Pons (tissue), 1 donor: ENCODE results near the gene NOP53.
"Not testable (repeated sequence)": the region's sequence is repeated elsewhere in the genome, so short reads cannot be mapped to it uniquely, and the experiment has no call there.

Experiments used
- DNase-seq: peaks from one replicate; pipeline ENCODE4 v3.0.0-alpha.2; 2016; ENCODE audit warnings: low spot score

NOP53 gene

GRCh38 chr19:47777245-47778048 is 32.1 kb downstream of the NOP53 start:
- not testable (repeated sequence) for DNase-seq

GRCh38 chr19:47778049-47778953 is 33.0 kb downstream of the NOP53 start, which contains the start of gene SELENOW:
SELENOW (plus strand) TSS chr19:47778703; CDS start chr19:47778786, 83 bp downstream.
- peak; percentile 66 for DNase-seq

- DNase-seq: peak; percentile 68
Observed at GRCh38 chr19:47778954-47779351, 33.6 kb downstream of the NOP53 start.

- DNase-seq: no peak
Observed at GRCh38 chr19:47779524-47780214, 34.3 kb downstream of the NOP53 start.

GRCh38 chr19:47780215-47780551 is 34.8 kb downstream of the NOP53 start:
- no peak for DNase-seq

- peak; percentile 81 for DNase-seq
Observed at GRCh38 chr19:47781590-47782262, 36.4 kb downstream of the NOP53 start.

- DNase-seq: no peak
Observed at GRCh38 chr19:47786566-47786965, 41.2 kb downstream of the NOP53 start.

GRCh38 chr19:47787307-47787706 is 42.0 kb downstream of the NOP53 start:
- DNase-seq: not testable (repeated sequence)

GRCh38 chr19:47789811-47790210 is 44.5 kb downstream of the NOP53 start:
- not testable (repeated sequence) for DNase-seq

GRCh38 chr19:47790398-47790814 is 45.1 kb downstream of the NOP53 start:
- DNase-seq: peak; percentile 65

- no peak for DNase-seq
Observed at GRCh38 chr19:47792616-47793015, 47.3 kb downstream of the NOP53 start.

GRCh38 chr19:47794526-47794925 is 49.2 kb downstream of the NOP53 start:
- DNase-seq: no peak

GRCh38 chr19:47796785-47797184 is 51.4 kb downstream of the NOP53 start:
- DNase-seq: no peak

GRCh38 chr19:47797996-47798903 is 52.9 kb downstream of the NOP53 start:
- no peak for DNase-seq

GRCh38 chr19:47798904-47799266 is 53.5 kb downstream of the NOP53 start:
- no peak for DNase-seq

GRCh38 chr19:47801270-47801669 is 55.9 kb downstream of the NOP53 start:
- no peak for DNase-seq

GRCh38 chr19:47802521-47803043 is 57.2 kb downstream of the NOP53 start:
- DNase-seq: no peak

- DNase-seq: not testable (repeated sequence)
Observed at GRCh38 chr19:47803148-47803547, 57.8 kb downstream of the NOP53 start.

GRCh38 chr19:47803671-47804070 is 58.3 kb downstream of the NOP53 start:
- not testable (repeated sequence) for DNase-seq

- DNase-seq: not testable (repeated sequence)
Observed at GRCh38 chr19:47804451-47804850, 59.1 kb downstream of the NOP53 start, which contains the start of gene TPRX1. TPRX1 (minus strand) TSS chr19:47804551; CDS start chr19:47804539, 12 bp downstream.
